ENCODE results near the gene TEX101. TPM values are rescaled to one million over a fixed set of nuclear protein-coding genes. Genes with fewer than 3 reads are reported as not detected.
A peak's percentile ranks its signal among the peaks of the same experiment; 100 is the strongest.

TEX101 gene
- total RNA-seq, 1 donor from 2014 or later = not detected

GRCh38 chr19:43423779-43424178 is 9.1 kb downstream of the TEX101 start:
- TF ChIP-seq POLR2AphosphoS5 (IDR thresholded peaks at IDR 0.05; ENCODE audit: insufficient read depth in 1 of 2, low read depth in 1 of 2) (no peak), CTCF (IDR thresholded peaks at IDR 0.05) (no peak), POLR2A (IDR thresholded peaks at IDR 0.05) (no peak)
- Histone ChIP-seq H3K36me3 (no peaks in the 10 kb centered on the region), H3K4me3 (no peak overlapping the region), H3K9me3 (no peaks in the 10 kb centered on the region), H3K27me3 (no peaks in the 10 kb centered on the region), H3K27ac (no peak overlapping the region), H3K4me1 (peaks cover 5% of the 10 kb centered on the region)
- DNase-seq (ENCODE audit: extremely low spot score in 2 of 2) = no peak
- intact Hi-C loops (cut with DNase I) = no loop called here

GRCh38 chr19:43425567-43426392 is 11.1 kb downstream of the TEX101 start:
- TF ChIP-seq CTCF (IDR thresholded peaks at IDR 0.05) (peak in 1 of 3 experiments; percentile 20), POLR2AphosphoS5 (IDR thresholded peaks at IDR 0.05; ENCODE audit: insufficient read depth in 1 of 2, low read depth in 1 of 2) (no peak)
- H3K4me3 ChIP-seq = no peak overlapping the region
- intact Hi-C loops (cut with DNase I) = no loop called here
- no peaks in the 10 kb centered on the region for H3K27me3 ChIP-seq
- no peak for DNase-seq (ENCODE audit: extremely low spot score in 2 of 2)
- peaks cover 5% of the 10 kb centered on the region for H3K4me1 ChIP-seq
- no peaks in the 10 kb centered on the region for H3K36me3 ChIP-seq
- peak overlapping the region; percentile 3 for H3K27ac ChIP-seq
- no peaks in the 10 kb centered on the region for H3K9me3 ChIP-seq

- H3K9me3 ChIP-seq = no peaks in the 10 kb centered on the region
- H3K27ac ChIP-seq = no peak overlapping the region
- no peak overlapping the region for H3K4me3 ChIP-seq
- TF ChIP-seq POLR2A (IDR thresholded peaks at IDR 0.05) (no peak), CTCF (IDR thresholded peaks at IDR 0.05) (no peak), POLR2AphosphoS5 (IDR thresholded peaks at IDR 0.05; ENCODE audit: insufficient read depth in 1 of 2, low read depth in 1 of 2) (no peak)
- intact Hi-C loops (cut with DNase I) = no loop called here
- H3K4me1 ChIP-seq = peaks cover 5% of the 10 kb centered on the region
- H3K36me3 ChIP-seq = no peaks in the 10 kb centered on the region
- no peak for DNase-seq (ENCODE audit: extremely low spot score in 2 of 2)
- no peaks in the 10 kb centered on the region for H3K27me3 ChIP-seq
These were observed 14.7 kb downstream of the TEX101 start for GRCh38 chr19:43429395-43429794.

- H3K27me3 ChIP-seq = no peaks in the 10 kb centered on the region
- H3K27ac ChIP-seq = no peak overlapping the region
- TF ChIP-seq POLR2AphosphoS5 (IDR thresholded peaks at IDR 0.05; ENCODE audit: insufficient read depth in 1 of 2, low read depth in 1 of 2) (no peak), POLR2A (IDR thresholded peaks at IDR 0.05) (no peak), CTCF (IDR thresholded peaks at IDR 0.05) (no peak)
These were observed 15.5 kb downstream of the TEX101 start for GRCh38 chr19:43430142-43430710.

GRCh38 chr19:43430976-43431375 is 16.3 kb downstream of the TEX101 start:
- TF ChIP-seq POLR2AphosphoS5 (IDR thresholded peaks at IDR 0.05; ENCODE audit: insufficient read depth in 1 of 2, low read depth in 1 of 2) (no peak), POLR2A (IDR thresholded peaks at IDR 0.05) (no peak), CTCF (IDR thresholded peaks at IDR 0.05) (no peak)
- Histone ChIP-seq H3K36me3 (no peaks in the 10 kb centered on the region), H3K27ac (no peak overlapping the region), H3K4me3 (no peak overlapping the region), H3K4me1 (no peaks in the 10 kb centered on the region), H3K27me3 (no peaks in the 10 kb centered on the region), H3K9me3 (no peaks in the 10 kb centered on the region)
- intact Hi-C loops (cut with DNase I) = no loop called here
- DNase-seq (ENCODE audit: extremely low spot score in 2 of 2) = no peak

More at GRCh38 chr19:43430142-43430710, 15.5 kb downstream of the TEX101 start:
- Histone ChIP-seq H3K9me3 (no peaks in the 10 kb centered on the region), H3K36me3 (no peaks in the 10 kb centered on the region), H3K4me3 (no peak overlapping the region), H3K4me1 (peaks cover 3% of the 10 kb centered on the region)
- DNase-seq (ENCODE audit: extremely low spot score in 2 of 2) = no peak
- intact Hi-C loops (cut with DNase I) = no loop called here

All from vagina (tissue), 2 donors.